ENCODE measurements around the gene CXCR2. TPM values are rescaled to one million over a fixed set of nuclear protein-coding genes. Genes with fewer than 3 reads are reported as not detected.

Gene CXCR2
- total RNA-seq, 3 donors from 2014 or later, result 0.16 to 0.33 TPM; not detected in 1

DNA sequence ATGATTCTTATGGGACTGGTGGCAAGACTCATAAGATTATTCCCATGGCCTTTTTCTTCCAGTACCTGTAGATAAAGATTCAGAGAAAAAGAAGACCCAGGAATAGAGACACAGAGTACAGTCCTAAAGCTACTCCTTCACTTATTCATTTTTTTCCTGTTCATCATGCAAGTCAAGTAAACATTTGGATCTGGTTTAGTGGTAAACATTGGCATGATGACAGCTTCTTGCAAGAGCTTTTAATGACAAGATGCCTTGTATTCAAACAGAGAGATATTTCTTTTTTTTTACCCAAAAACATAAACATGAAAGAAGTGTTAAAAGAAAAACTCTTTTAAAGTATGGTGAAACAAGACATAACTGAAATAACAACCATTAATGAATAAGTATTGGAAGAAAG, 20.2 kb downstream of the CXCR2 start:
- no peaks in the 10 kb centered on the region for H3K27me3 ChIP-seq
- intact Hi-C loops (cut with DNase I; ENCODE audit: low total_unique reads), result no loop called here
- no peak overlapping the region for H3K4me3 ChIP-seq
- H3K36me3 ChIP-seq, result no peaks in the 10 kb centered on the region
- H3K4me1 ChIP-seq, result no peaks in the 10 kb centered on the region
- DNase-seq (ENCODE audit: low spot score in 2 of 2), result no peak
- no peak overlapping the region for H3K27ac ChIP-seq
- TF ChIP-seq, protein P1, sequence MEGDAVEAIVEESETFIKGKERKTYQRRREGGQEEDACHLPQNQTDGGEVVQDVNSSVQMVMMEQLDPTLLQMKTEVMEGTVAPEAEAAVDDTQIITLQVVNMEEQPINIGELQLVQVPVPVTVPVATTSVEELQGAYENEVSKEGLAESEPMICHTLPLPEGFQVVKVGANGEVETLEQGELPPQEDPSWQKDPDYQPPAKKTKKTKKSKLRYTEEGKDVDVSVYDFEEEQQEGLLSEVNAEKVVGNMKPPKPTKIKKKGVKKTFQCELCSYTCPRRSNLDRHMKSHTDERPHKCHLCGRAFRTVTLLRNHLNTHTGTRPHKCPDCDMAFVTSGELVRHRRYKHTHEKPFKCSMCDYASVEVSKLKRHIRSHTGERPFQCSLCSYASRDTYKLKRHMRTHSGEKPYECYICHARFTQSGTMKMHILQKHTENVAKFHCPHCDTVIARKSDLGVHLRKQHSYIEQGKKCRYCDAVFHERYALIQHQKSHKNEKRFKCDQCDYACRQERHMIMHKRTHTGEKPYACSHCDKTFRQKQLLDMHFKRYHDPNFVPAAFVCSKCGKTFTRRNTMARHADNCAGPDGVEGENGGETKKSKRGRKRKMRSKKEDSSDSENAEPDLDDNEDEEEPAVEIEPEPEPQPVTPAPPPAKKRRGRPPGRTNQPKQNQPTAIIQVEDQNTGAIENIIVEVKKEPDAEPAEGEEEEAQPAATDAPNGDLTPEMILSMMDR (IDR thresholded peaks at IDR 0.05), result no peak
- TF ChIP-seq POLR2A (IDR thresholded peaks at IDR 0.05) (no peak), POLR2AphosphoS5 (IDR thresholded peaks at IDR 0.05) (no peak)
- no peaks in the 10 kb centered on the region for H3K9me3 ChIP-seq

- no peak for DNase-seq (ENCODE audit: low spot score in 2 of 2)
Observed at GRCh38 chr2:218149098-218149497, 23.3 kb downstream of the CXCR2 start.

GRCh38 chr2:218149848-218150440, 24.1 kb downstream of the CXCR2 start:
- intact Hi-C loops (cut with DNase I; ENCODE audit: low total_unique reads), result no loop called here
- Histone ChIP-seq H3K36me3 (no peaks in the 10 kb centered on the region), H3K4me1 (no peaks in the 10 kb centered on the region), H3K27me3 (no peaks in the 10 kb centered on the region), H3K4me3 (no peak overlapping the region), H3K27ac (no peak overlapping the region), H3K9me3 (no peaks in the 10 kb centered on the region)
- no peak for TF ChIP-seq POLR2AphosphoS5 (IDR thresholded peaks at IDR 0.05)
- DNase-seq (ENCODE audit: low spot score in 2 of 2), result no peak

More at GRCh38 chr2:218149098-218149497, 23.3 kb downstream of the CXCR2 start:
- H3K36me3 ChIP-seq, result no peaks in the 10 kb centered on the region
- H3K27me3 ChIP-seq, result no peaks in the 10 kb centered on the region
- no peak overlapping the region for H3K27ac ChIP-seq
- TF ChIP-seq POLR2A (IDR thresholded peaks at IDR 0.05), result no peak
- TF ChIP-seq, protein P1 (IDR thresholded peaks at IDR 0.05), result no peak
- TF ChIP-seq POLR2AphosphoS5 (IDR thresholded peaks at IDR 0.05), result no peak
- H3K4me1 ChIP-seq, result no peaks in the 10 kb centered on the region
- no peaks in the 10 kb centered on the region for H3K9me3 ChIP-seq
- H3K4me3 ChIP-seq, result no peak overlapping the region
- intact Hi-C loops (cut with DNase I; ENCODE audit: low total_unique reads), result no loop called here

DNA sequence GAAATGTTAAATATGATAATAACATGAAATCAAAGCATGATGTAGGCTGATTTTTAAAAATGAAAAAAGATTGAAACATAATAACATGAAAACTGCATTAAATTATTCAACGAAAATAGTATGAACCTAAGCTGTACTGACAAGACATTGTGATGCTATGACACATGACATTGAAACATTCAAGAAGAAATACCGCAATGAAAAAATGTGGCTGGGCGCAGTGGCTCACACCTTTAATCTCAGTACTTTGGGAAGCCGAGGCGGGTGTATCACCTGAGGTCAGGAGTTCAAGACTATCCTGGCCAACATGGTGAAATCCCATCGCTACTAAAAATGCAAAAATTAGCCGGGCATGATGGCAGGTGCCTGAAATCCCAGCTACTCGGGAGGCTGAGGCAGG, 26.3 kb downstream of the CXCR2 start:
- no peak overlapping the region for H3K4me3 ChIP-seq
- no peaks in the 10 kb centered on the region for H3K4me1 ChIP-seq
- no peak overlapping the region for H3K27ac ChIP-seq
- no peak for DNase-seq (ENCODE audit: low spot score in 2 of 2)
- H3K36me3 ChIP-seq, result no peaks in the 10 kb centered on the region
- TF ChIP-seq, protein P1 (IDR thresholded peaks at IDR 0.05), result no peak
- TF ChIP-seq POLR2AphosphoS5 (IDR thresholded peaks at IDR 0.05), result no peak
- intact Hi-C loops (cut with DNase I; ENCODE audit: low total_unique reads), result no loop called here
- H3K9me3 ChIP-seq, result no peaks in the 10 kb centered on the region
- no peaks in the 10 kb centered on the region for H3K27me3 ChIP-seq

GRCh38 chr2:218152777-218153176, 26.9 kb downstream of the CXCR2 start:
- Histone ChIP-seq H3K4me3 (no peak overlapping the region), H3K9me3 (no peaks in the 10 kb centered on the region), H3K27ac (no peak overlapping the region), H3K27me3 (no peaks in the 10 kb centered on the region), H3K4me1 (no peaks in the 10 kb centered on the region), H3K36me3 (no peaks in the 10 kb centered on the region)
- DNase-seq (ENCODE audit: low spot score in 2 of 2), result peak in 1 of 2 donors; percentile 80
- TF ChIP-seq POLR2AphosphoS5 (IDR thresholded peaks at IDR 0.05) (no peak), POLR2A (IDR thresholded peaks at IDR 0.05) (no peak)
- TF ChIP-seq, protein P1 (IDR thresholded peaks at IDR 0.05), result no peak
- intact Hi-C loops (cut with DNase I; ENCODE audit: low total_unique reads), result no loop called here

All from breast epithelium (tissue), 4 donors.